K562 (cell line): ENCODE results near the gene EVI2B.

Experiments
- CEBPB ChIP-seq: fragments of 450-650 bp; IDR thresholded peaks from 2 replicates; pipeline ENCODE4 v1.6.1; 2016; ENCODE audit warnings: missing genetic modification characterization, missing compliant biosample characterization
- MEF2D ChIP-seq: conservative IDR thresholded peaks from 2 replicates; pipeline ENCODE4 v1.6.1; 2016; ENCODE audit warnings: low read depth, missing genetic modification characterization, missing compliant biosample characterization
- NR3C1 ChIP-seq: sonication (generic); formaldehyde crosslinking; IDR thresholded peaks from 2 replicates; pipeline ENCODE4 v1.8.1; 2022; ENCODE audit warnings: missing genetic modification reagents
- RB1 ChIP-seq: fragments of 450-650 bp; IDR thresholded peaks from 2 replicates; pipeline ENCODE4 v1.6.1; 2017; ENCODE audit warnings: low read depth, mild to moderate bottlenecking
- SAP30 ChIP-seq: fragments of 200-600 bp; sonication (generic); IDR thresholded peaks from 2 replicates; pipeline ENCODE4 v1.6.1; 2012; ENCODE audit warnings: borderline replicate concordance, low read depth, mild to moderate bottlenecking, moderate library complexity, low read length, control low read depth, inconsistent platforms; ENCODE audit not compliant: insufficient read depth, poor library complexity, severe bottlenecking
- TF ChIP-seq, protein P1 (sequence below): fragments of 250-450 bp; sonication (Bioruptor Pico); IDR thresholded peaks from 2 replicates; pipeline ENCODE4 v1.9.0; 2021; ENCODE audit warnings: mild to moderate bottlenecking

DNA sequence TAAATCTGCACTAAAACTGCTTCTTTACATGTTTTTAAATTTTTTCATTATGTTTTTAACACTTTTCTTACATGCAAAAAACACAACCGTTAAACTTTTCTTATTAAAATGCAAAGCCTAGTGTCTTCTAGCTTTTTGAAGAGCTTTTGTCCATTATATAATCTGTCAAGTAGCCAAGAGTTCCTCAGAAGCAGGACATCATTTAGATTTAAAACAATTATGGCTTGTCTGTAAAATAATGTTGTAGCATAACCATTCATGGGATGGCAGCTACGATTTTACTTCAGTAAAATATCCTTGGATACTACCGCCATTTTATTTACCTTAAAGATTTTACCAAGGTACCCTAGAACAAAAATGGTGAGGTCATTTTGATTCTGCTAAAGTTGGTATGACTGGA, 19.6 kb downstream of the EVI2B start:
- no peak for TF ChIP-seq RB1
- no peak for TF ChIP-seq CEBPB (tag)
- TF ChIP-seq, protein P1, sequence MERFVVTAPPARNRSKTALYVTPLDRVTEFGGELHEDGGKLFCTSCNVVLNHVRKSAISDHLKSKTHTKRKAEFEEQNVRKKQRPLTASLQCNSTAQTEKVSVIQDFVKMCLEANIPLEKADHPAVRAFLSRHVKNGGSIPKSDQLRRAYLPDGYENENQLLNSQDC (CRISPR knock-in tag) = no peak
- TF ChIP-seq NR3C1 (CRISPR knock-in tag) = no peak
- no peak for TF ChIP-seq SAP30
- TF ChIP-seq MEF2D = no peak
